GM12878 (cell line): ENCODE data around the gene NT5C2. TPM values are rescaled to one million over a fixed set of nuclear protein-coding genes. Genes with fewer than 3 reads are reported as not detected.
"Not testable (repeated sequence)": the region's sequence is repeated elsewhere in the genome, so short reads cannot be mapped to it uniquely, and the experiment has no call there.

Source experiments
- ATAC-seq: fragments of 200-7000 bp; cut with Tn5 transposase; 3 replicates; pipeline ENCODE4 v1.9.1; 2020; ENCODE audit warnings: mild to moderate bottlenecking, moderate library complexity
- BruUV-seq: library from RNA; stranded (reverse); fragments of 400-500 nt; replicated peaks from 2 replicates; lab custom pipeline; 2021; lab: Mats Ljungman, UMichigan
- CTCF ChIA-PET: fragments of 300-600 bp; sonication (Branson Sonifier 250); formaldehyde crosslinking; extraction: SDS; loops from one replicate; lab custom pipeline; 2021; ENCODE audit warnings: inconsistent platforms; lab: Yijun Ruan, JAX
- POLR2A ChIA-PET: fragments of 350-600 bp; formaldehyde crosslinking; extraction: SDS; loops from one replicate; lab custom pipeline; 2021; ENCODE audit warnings: inconsistent platforms; lab: Charles Lee
- RAD21 ChIA-PET: fragments of 300-600 bp; sonication (Branson Sonifier 250); formaldehyde crosslinking; loops from one replicate; lab custom pipeline; 2023; ENCODE audit warnings: antibody characterized with exemption; ENCODE audit not compliant: unreplicated experiment; lab: Charles Lee
- SMC1A ChIA-PET: fragments of 300-600 bp; sonication (Branson Sonifier 250); formaldehyde crosslinking; loops from one replicate; lab custom pipeline; 2023; ENCODE audit not compliant: unreplicated experiment, uncharacterized antibody; lab: Charles Lee
- DNase-seq: peaks from one replicate; pipeline ENCODE4 v3.0.0-alpha.2; 2011; ENCODE audit warnings: low read depth, low spot score
- FAIRE-seq: peaks from 3 replicates; lab custom pipeline; 2011; peaks lifted over from hg19 to GRCh38; lab: Jason Lieb, UNC
- H2AFZ ChIP-seq: 2 replicates; pipeline ENCODE4 v1.6.0; 2011; ENCODE audit warnings: low read depth, low read length, control low read depth; ENCODE audit not compliant: control insufficient read depth
- H3K27ac ChIP-seq: 2 replicates; pipeline ENCODE4 v1.5.1; 2011; ENCODE audit warnings: control low read depth; ENCODE audit not compliant: control insufficient read depth, insufficient read depth
- H3K27me3 ChIP-seq, 2 experiments: replicated peaks in 1 of 2; 2 replicates each; pipeline versions ENCODE4 v1.6.0 to v1.6.1; 2011; ENCODE audit warnings: low read length in 1 of 2; ENCODE audit not compliant: control insufficient read depth in 2 of 2, insufficient read depth in 2 of 2
- H3K36me3 ChIP-seq, 2 experiments: 2 replicates each; pipeline ENCODE4 v1.5.1; 2011; ENCODE audit warnings: low read length in 1 of 2; ENCODE audit not compliant: control insufficient read depth in 2 of 2, insufficient read depth in 2 of 2
- H3K4me1 ChIP-seq: 2 replicates; pipeline ENCODE4 v1.6.1; 2011; ENCODE audit warnings: mild to moderate bottlenecking, low read length, moderate library complexity, mixed read lengths; ENCODE audit not compliant: control insufficient read depth, insufficient read depth
- H3K4me2 ChIP-seq: 2 replicates; pipeline ENCODE4 v1.6.0; 2011; ENCODE audit warnings: control low read depth; ENCODE audit not compliant: control insufficient read depth, insufficient read depth
- H3K4me3 ChIP-seq: fragments of 200-600 bp; sonication (generic); 2 replicates; pipeline ENCODE4 v1.5.1; 2016
- H3K79me2 ChIP-seq: 2 replicates; pipeline ENCODE4 v1.6.0; 2011; ENCODE audit warnings: low read length; ENCODE audit not compliant: control insufficient read depth, insufficient read depth
- H3K9ac ChIP-seq: 2 replicates; pipeline ENCODE4 v1.8.0; 2011; ENCODE audit warnings: low read length, control low read depth, mixed read lengths; ENCODE audit not compliant: control insufficient read depth, insufficient read depth
- H3K9me3 ChIP-seq: replicated peaks from 3 replicates; pipeline ENCODE4 v1.5.1; 2011; ENCODE audit warnings: mild to moderate bottlenecking, low read length; ENCODE audit not compliant: control insufficient read depth, insufficient read depth
- H4K20me1 ChIP-seq: 2 replicates; pipeline ENCODE4 v1.6.0; 2011; ENCODE audit not compliant: control insufficient read depth, insufficient read depth
- DPF2 ChIP-seq: fragments of 450-650 bp; IDR thresholded peaks from 2 replicates; pipeline ENCODE4 v1.6.1; 2017; ENCODE audit warnings: mild to moderate bottlenecking
- FOXM1 ChIP-seq: IDR thresholded peaks from 2 replicates; pipeline ENCODE4 v1.6.1; 2012; ENCODE audit warnings: low read depth, mild to moderate bottlenecking, inconsistent platforms, low read length, moderate library complexity
- GATAD2B ChIP-seq: fragments of 450-650 bp; conservative IDR thresholded peaks from 2 replicates; pipeline ENCODE4 v1.6.1; 2017; ENCODE audit warnings: low read depth, mild to moderate bottlenecking, moderate library complexity
- IKZF1 ChIP-seq: fragments of 450-650 bp; conservative IDR thresholded peaks from 2 replicates; pipeline ENCODE4 v1.6.1; 2017; ENCODE audit warnings: antibody characterized with exemption, mild to moderate bottlenecking
- IKZF2 ChIP-seq, 2 experiments: fragments of 450-650 bp; IDR thresholded peaks; 2 replicates each; pipeline ENCODE4 v1.6.1; 2017; ENCODE audit warnings: mild to moderate bottlenecking in 2 of 2, moderate library complexity in 2 of 2
- MYC ChIP-seq: IDR thresholded peaks from 2 replicates; pipeline ENCODE4 v1.6.1; 2011; ENCODE audit warnings: mild to moderate bottlenecking, low read length, moderate library complexity, inconsistent platforms; ENCODE audit not compliant: insufficient read depth, insufficient replicate concordance, insufficient read length, severe bottlenecking
- POU2F2 ChIP-seq: IDR thresholded peaks from 3 replicates; pipeline ENCODE4 v1.6.1; 2011; ENCODE audit warnings: low read depth, mild to moderate bottlenecking, low read length, borderline replicate concordance
- RB1 ChIP-seq: fragments of 450-650 bp; formaldehyde crosslinking; IDR thresholded peaks from 2 replicates; pipeline ENCODE4 v1.6.1; 2017; ENCODE audit warnings: mild to moderate bottlenecking, borderline replicate concordance
- SKIL ChIP-seq: fragments of 450-650 bp; IDR thresholded peaks from 2 replicates; pipeline ENCODE4 v1.6.1; 2017; ENCODE audit warnings: mild to moderate bottlenecking, low read depth, inconsistent platforms; ENCODE audit not compliant: poor library complexity, severe bottlenecking
- TCF3 ChIP-seq: IDR thresholded peaks from 2 replicates; pipeline ENCODE4 v1.6.1; 2012; ENCODE audit warnings: low read depth, mild to moderate bottlenecking, low read length, borderline replicate concordance; ENCODE audit not compliant: insufficient read depth
- YY1 ChIP-seq: IDR thresholded peaks from 2 replicates; pipeline ENCODE4 v1.6.1; 2011; ENCODE audit warnings: low read depth, mild to moderate bottlenecking, low read length
- ZBTB40 ChIP-seq: fragments of 450-650 bp; IDR thresholded peaks from 2 replicates; pipeline ENCODE4 v1.6.1; 2016; ENCODE audit warnings: mild to moderate bottlenecking, moderate library complexity, borderline replicate concordance
- WGBS: methylation state at CpG from one replicate; pipeline ENCODE4 v1.1.6; 2016; ENCODE audit warnings: low lambda C conversion rate; ENCODE audit not compliant: insufficient replicate concordance, insufficient coverage; ENCODE audit errors: missing lambda C conversion rate; 5-methylcytosine and 5-hydroxymethylcytosine counted together
- in situ Hi-C: fragments of 300-500 bp; cut with MboI; formaldehyde crosslinking; loops from 9 replicates; pipeline ENCODE4 v1.14.3; 2018; ENCODE audit warnings: mixed read lengths
- intact Hi-C: fragments of 100-400 bp; cut with micrococcal nuclease; formaldehyde crosslinking; loops from one replicate; pipeline ENCODE4 v1.14.2; 2022; ENCODE audit not compliant: unreplicated experiment
- polyA plus RNA-seq, 11 experiments: library from polyadenylated mRNA; depleted of rRNA in 4 of 11; unstranded in 6 of 11; stranded (reverse) in 5 of 11; fragments of >200 nt; fragmentation: Nextera tagmentation in 4 of 11; fragmentation: Illumina TruSeq in 1 of 11; extraction: Ambion mirVana in 4 of 11; extraction: Trizol in 1 of 11; gene quantifications; 1 replicate in 1 of 11; 2 replicates in 10 of 11; pipeline versions ENCODE4 v1.2.1 to v1.2.3, GENCODE V29; 2011 to 2016; ENCODE audit warnings: inconsistent platforms in 2 of 11, missing spikeins in 2 of 11, low read depth in 1 of 11
- total RNA-seq, 4 experiments: library from RNA; depleted of rRNA in 3 of 4; stranded (reverse); fragments of >200 nt in 3 of 4; fragmentation: Illumina TruSeq in 1 of 4; extraction: Trizol in 1 of 4; gene quantifications; 2 replicates each; pipeline versions ENCODE4 v1.2.1 to v1.2.3, GENCODE V29; 2013 to 2021
- TF ChIP-seq, protein P1 (sequence below): fragments of 450-650 bp; IDR thresholded peaks from 2 replicates; pipeline ENCODE4 v1.6.1; 2014; ENCODE audit warnings: mild to moderate bottlenecking
- TF ChIP-seq, protein P2 (sequence below): IDR thresholded peaks from 2 replicates; pipeline ENCODE4 v1.6.1; 2011; ENCODE audit warnings: low read depth, mild to moderate bottlenecking, low read length, moderate library complexity, borderline replicate concordance; ENCODE audit errors: extremely low read depth

The NT5C2 gene
- total and polyA plus RNA-seq, 10 of the 15 experiments (the other 5 are each of a cell fraction or from before 2014, with no cell fraction given), result 15.8 to 70.1 (median 56.0) TPM

DNA sequence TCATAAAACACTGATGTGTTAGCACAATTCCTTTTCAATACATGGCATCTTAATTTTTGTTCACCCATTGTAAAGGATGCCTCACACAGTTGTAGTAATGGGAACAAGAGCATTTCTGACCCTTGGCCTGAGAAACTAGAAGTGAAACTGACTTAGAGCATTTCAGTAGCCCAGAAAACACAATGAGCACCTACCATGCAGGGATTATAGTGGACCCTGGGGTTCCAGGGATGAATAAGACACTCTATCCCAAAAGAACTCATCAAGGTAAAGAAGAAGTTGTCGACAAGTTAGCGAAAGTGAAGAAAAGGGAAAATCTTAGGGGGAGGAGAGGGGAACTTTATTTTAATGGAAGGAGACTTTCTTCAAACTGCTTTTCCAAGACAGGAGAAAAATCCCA, 125.6 kb downstream of the NT5C2 start (continued):
- TF ChIP-seq ZBTB40 (no peak), DPF2 (peak; percentile 53; the same call in 1 of the 2 replicates), FOXM1 (no peak), SKIL (no peak), IKZF1 (peak; percentile 51), IKZF2 (IDR thresholded peaks at IDR 0.05) (peak; percentile 51 to 64), GATAD2B (no peak), MYC (no peak), YY1 (no peak), POU2F2 (no peak), TCF3 (no peak), RB1 (no peak)
- TF ChIP-seq, protein P1, sequence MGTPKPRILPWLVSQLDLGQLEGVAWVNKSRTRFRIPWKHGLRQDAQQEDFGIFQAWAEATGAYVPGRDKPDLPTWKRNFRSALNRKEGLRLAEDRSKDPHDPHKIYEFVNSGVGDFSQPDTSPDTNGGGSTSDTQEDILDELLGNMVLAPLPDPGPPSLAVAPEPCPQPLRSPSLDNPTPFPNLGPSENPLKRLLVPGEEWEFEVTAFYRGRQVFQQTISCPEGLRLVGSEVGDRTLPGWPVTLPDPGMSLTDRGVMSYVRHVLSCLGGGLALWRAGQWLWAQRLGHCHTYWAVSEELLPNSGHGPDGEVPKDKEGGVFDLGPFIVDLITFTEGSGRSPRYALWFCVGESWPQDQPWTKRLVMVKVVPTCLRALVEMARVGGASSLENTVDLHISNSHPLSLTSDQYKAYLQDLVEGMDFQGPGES, result no peak
- TF ChIP-seq, protein P2, sequence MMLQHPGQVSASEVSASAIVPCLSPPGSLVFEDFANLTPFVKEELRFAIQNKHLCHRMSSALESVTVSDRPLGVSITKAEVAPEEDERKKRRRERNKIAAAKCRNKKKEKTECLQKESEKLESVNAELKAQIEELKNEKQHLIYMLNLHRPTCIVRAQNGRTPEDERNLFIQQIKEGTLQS, result no peak
- TF ChIP-seq, all 136 proteins: peak for 5

GRCh38 chr10:103067099-103067477, 126.0 kb downstream of the NT5C2 start:
- in situ Hi-C loops (loop anchor here (5.0 kb wide), 2 partner anchors 150 to 235 kb away; partner anchors contain the start of gene CNNM2), intact Hi-C loops (loop anchor here (10.0 kb wide), 1 partner anchor 342 kb away; no protein-coding TSS in a partner anchor)
- not testable (repeated sequence) for H2AFZ ChIP-seq, BruUV-seq, H3K4me3 ChIP-seq, H4K20me1 ChIP-seq, H3K27ac ChIP-seq, FAIRE-seq, H3K36me3 ChIP-seq, H3K79me2 ChIP-seq, H3K9ac ChIP-seq, ATAC-seq, H3K9me3 ChIP-seq, DNase-seq, H3K27me3 ChIP-seq
- peaks cover 37% of the 10 kb centered on the region for H3K4me1 ChIP-seq
- WGBS, result 75% methylated on average over 4 of the region's 4 CpGs
- RAD21 ChIA-PET, result interaction anchor here (0.9 to 2.1 kb wide), 3 partner anchors 10 to 177 kb away, joined by 3 to 9 read pairs (median 5); partner anchors contain the start of gene CNNM2
- POLR2A ChIA-PET, result interaction anchor here (1.0 to 2.2 kb wide), 3 partner anchors 13 to 150 kb away, joined by 5 to 7 read pairs (median 5); partner anchors contain the start of gene CNNM2
- SMC1A ChIA-PET, result interaction anchor here (0.6 to 8.1 kb wide), 8 partner anchors 12 to 148 kb away, joined by 3 to 164 read pairs (median 3); partner anchors contain the start of gene CNNM2
- CTCF ChIA-PET, result interaction anchor here (0.6 to 12.0 kb wide), 11 partner anchors 10 to 412 kb away, joined by 3 to 174 read pairs (median 7); partner anchors contain the start of genes CALHM3 and CNNM2
- H3K4me2 ChIP-seq, result 0 out of 2 replicates have a peak overlapping the region, but pooled peaks have one; percentile 13
